NT2/D1 (cell line): Measurements from ENCODE around the gene ADGRL4.

ENCODE experiments used
- SUZ12 ChIP-seq: IDR thresholded peaks from 2 replicates; pipeline ENCODE4 v1.6.1; 2011; ENCODE audit not compliant: insufficient read length, insufficient read depth; ENCODE audit errors: extremely low read depth
- YY1 ChIP-seq: IDR thresholded peaks from 2 replicates; pipeline ENCODE4 v1.6.1; 2011; ENCODE audit not compliant: insufficient read length, insufficient read depth

DNA sequence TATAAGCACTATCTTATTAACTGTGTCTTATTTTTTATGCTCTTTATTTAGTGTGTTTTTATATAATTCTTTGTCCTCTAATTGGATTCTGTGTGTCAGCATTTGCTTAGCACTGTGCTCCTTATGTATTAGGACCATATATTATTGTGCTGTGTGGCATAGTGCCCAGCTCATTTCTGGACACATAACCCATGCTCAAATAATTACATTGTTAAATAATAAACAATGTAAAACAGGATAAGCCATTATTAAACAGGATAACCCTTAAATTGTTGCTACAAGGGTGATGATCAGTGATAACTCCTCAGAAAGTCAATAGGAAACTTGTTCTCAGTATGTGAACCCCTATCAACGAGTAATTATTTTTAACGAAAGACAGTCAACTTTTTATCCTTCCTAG, 150.4 kb downstream of the ADGRL4 start:
- TF ChIP-seq SUZ12: no peak
- TF ChIP-seq YY1: no peak
